ENCODE measurements around the gene TMEM164.

GRCh38 chrX:110123331-110123782 is 120.4 kb downstream of the TMEM164 start:
- TF ChIP-seq CTCF (IDR thresholded peaks at IDR 0.05) (no peak), POLR2A (IDR thresholded peaks at IDR 0.05) (no peak)

Data from heart left ventricle (tissue), 13 donors.